B cell (primary cell): ENCODE results near the gene HPN. TPM values are rescaled to one million over a fixed set of nuclear protein-coding genes. Genes with fewer than 3 reads are reported as not detected.

ENCODE experiments used
- ATAC-seq: fragments of 200-7000 bp; cut with Tn5 transposase; one replicate; pipeline ENCODE4 v1.10.0; 2021; ENCODE audit warnings: low read depth, mild to moderate bottlenecking, moderate number of reproducible peaks, moderate library complexity
- CTCF ChIA-PET: fragments of 350-600 bp; sonication (Branson Sonifier 250); formaldehyde crosslinking; loops from one replicate; lab custom pipeline; 2021; ENCODE audit warnings: antibody characterized with exemption, inconsistent platforms; lab: Charles Lee
- POLR2A ChIA-PET: fragments of 350-600 bp; sonication (Branson Sonifier 250); formaldehyde crosslinking; loops from one replicate; lab custom pipeline; 2021; ENCODE audit warnings: antibody characterized with exemption; lab: Charles Lee
- DNase-seq: peaks from one replicate; pipeline ENCODE4 v3.0.0; 2013
- H2AFZ ChIP-seq: 2 replicates; pipeline ENCODE4 v1.6.1; 2012; ENCODE audit warnings: mild to moderate bottlenecking, low read depth, low read length; ENCODE audit not compliant: insufficient read depth, poor library complexity, severe bottlenecking
- H3K27ac ChIP-seq, 2 donors: 1 replicate in 1 of 2; 2 replicates in 1 of 2; pipeline ENCODE4 v1.5.1; 2012 to 2013; ENCODE audit warnings: low read length in 2 of 2, mild to moderate bottlenecking in 2 of 2, moderate library complexity in 1 of 2
- H3K27me3 ChIP-seq, 4 experiments: fragments of 200-600 bp in 1 of 4; sonication (generic) in 1 of 4; replicated peaks in 1 of 4; 1 replicate in 2 of 4; 2 replicates in 2 of 4; pipeline versions ENCODE4 v1.6.1 to v1.7.0; 2013 to 2016; ENCODE audit warnings: low read length in 3 of 4, mild to moderate bottlenecking in 2 of 4, mixed read lengths in 1 of 4, moderate library complexity in 1 of 4; ENCODE audit not compliant: insufficient read depth in 4 of 4, control insufficient read depth in 3 of 4; ENCODE audit errors: control extremely low read depth in 1 of 4
- H3K36me3 ChIP-seq, 2 experiments: replicated peaks in 1 of 2; 1 replicate in 1 of 2; 2 replicates in 1 of 2; pipeline versions ENCODE4 v1.6.1 to v1.7.1; 2013; ENCODE audit warnings: low read length in 1 of 2; ENCODE audit not compliant: insufficient read depth in 2 of 2, control insufficient read depth in 1 of 2; ENCODE audit errors: control extremely low read depth in 1 of 2, extremely low read depth in 1 of 2
- H3K4me1 ChIP-seq, 2 donors: fragments of 200-600 bp in 1 of 2; sonication (generic) in 1 of 2; 1 replicate in 1 of 2; 2 replicates in 1 of 2; pipeline versions ENCODE4 v1.5.1 to v1.6.1; 2013 to 2017; ENCODE audit warnings: low read length in 2 of 2; ENCODE audit not compliant: control insufficient read depth in 2 of 2, insufficient read depth in 2 of 2
- H3K4me2 ChIP-seq: replicated peaks from 2 replicates; pipeline ENCODE3; 2012; ENCODE audit warnings: mild to moderate bottlenecking, low read depth, low read length; ENCODE audit not compliant: poor library complexity, severe bottlenecking
- H3K4me3 ChIP-seq, 5 experiments: fragments of 200-600 bp in 1 of 5; sonication (generic) in 1 of 5; 1 replicate in 3 of 5; 2 replicates in 2 of 5; pipeline versions ENCODE4 v1.5.1 to v1.7.0; 2011 to 2016; ENCODE audit warnings: low read length in 4 of 5, mild to moderate bottlenecking in 4 of 5, low read depth in 2 of 5, control low read depth in 1 of 5, moderate library complexity in 1 of 5; ENCODE audit not compliant: insufficient read depth in 1 of 5; ENCODE audit errors: control extremely low read depth in 1 of 5, extremely low read depth in 1 of 5
- H3K79me2 ChIP-seq: fragments of 200-600 bp; sonication (generic); one replicate; pipeline ENCODE4 v1.6.0; 2016; ENCODE audit warnings: low read length; ENCODE audit not compliant: control insufficient read depth, insufficient read depth
- H3K9ac ChIP-seq: fragments of 200-600 bp; sonication (generic); 2 replicates; pipeline ENCODE4 v1.6.1; 2017; ENCODE audit warnings: mild to moderate bottlenecking, low read length, moderate library complexity
- H3K9me3 ChIP-seq, 3 donors: one replicate each; pipeline versions ENCODE4 v1.6.1 to v1.7.1; 2013; ENCODE audit warnings: low read length in 2 of 3; ENCODE audit not compliant: control insufficient read depth in 2 of 3, insufficient read depth in 1 of 3; ENCODE audit errors: control extremely low read depth in 1 of 3
- H4K20me1 ChIP-seq: 2 replicates; pipeline ENCODE4 v1.6.0; 2012; ENCODE audit warnings: mild to moderate bottlenecking, low read length; ENCODE audit not compliant: insufficient read depth, control insufficient read depth, poor library complexity, severe bottlenecking
- H3K27ac Mint-ChIP-seq: one replicate; pipeline ENCODE4 v1.8.0; 2021; ENCODE audit warnings: mixed read lengths
- H3K27me3 Mint-ChIP-seq: one replicate; pipeline ENCODE4 v1.8.0; 2021; ENCODE audit warnings: mixed read lengths
- H3K4me1 Mint-ChIP-seq: one replicate; pipeline ENCODE4 v1.8.0; 2021; ENCODE audit warnings: mixed read lengths
- H3K4me3 Mint-ChIP-seq: one replicate; pipeline ENCODE4 v1.8.0; 2021; ENCODE audit warnings: mixed read lengths
- H3K9me3 Mint-ChIP-seq: one replicate; pipeline ENCODE4 v1.8.0; 2022; ENCODE audit warnings: mixed read lengths; ENCODE audit not compliant: insufficient read depth
- CTCF ChIP-seq: fragments of 200-600 bp; IDR thresholded peaks from one replicate; pipeline ENCODE4 v1.8.0; 2022; ENCODE audit warnings: antibody characterized with exemption, mild to moderate bottlenecking
- EZH2 ChIP-seq: IDR thresholded peaks from 2 replicates; pipeline ENCODE4 v1.6.1; 2012; ENCODE audit warnings: borderline replicate concordance, low read depth, mild to moderate bottlenecking, moderate library complexity, low read length; ENCODE audit not compliant: insufficient read depth, poor library complexity, severe bottlenecking
- WGBS: methylation state at CpG from one replicate; pipeline ENCODE4 v1.1.5; 2013; ENCODE audit warnings: missing lambda C conversion rate; ENCODE audit not compliant: insufficient coverage; 5-methylcytosine and 5-hydroxymethylcytosine counted together
- intact Hi-C: fragments of 100-400 bp; cut with micrococcal nuclease; formaldehyde crosslinking; loops from one replicate; pipeline ENCODE4 v1.10.0; 2022
- polyA plus RNA-seq: library from polyadenylated mRNA; depleted of rRNA; stranded (reverse); fragments of >200 nt; gene quantifications from 2 replicates; pipeline ENCODE4 v1.2.3, GENCODE V29; 2012
- total RNA-seq, 2 donors: library from RNA; stranded (reverse); fragments of 120-200 nt in 1 of 2; gene quantifications; 1 replicate in 1 of 2; 2 replicates in 1 of 2; pipeline versions ENCODE4 v1.2.3 to v1.2.4, GENCODE V29; 2013 to 2022

The HPN gene
- total and polyA plus RNA-seq, 2 donors (not counting 1 experiment from before 2014, with no cell fraction given), result 0.30 TPM; not detected in 1

GRCh38 chr19:35033067-35034004 lies 8.2 kb upstream of the HPN start:
- DNase-seq (no peak), ATAC-seq (no peak)
- H3K27ac Mint-ChIP-seq, result no peak overlapping the region
- Histone ChIP-seq H3K79me2 (no peaks in the 10 kb centered on the region), H3K36me3 (no peaks in the 10 kb centered on the region), H3K27ac (no peak overlapping the region), H3K4me1 (peaks cover 22% of the 10 kb centered on the region in 2 donors), H3K9ac (no peak overlapping the region), H3K9me3 (no peaks in the 10 kb centered on the region), H3K4me2 (no peak overlapping the region), H3K4me3 (no peak overlapping the region), H4K20me1 (no peaks in the 10 kb centered on the region), H2AFZ (no peak overlapping the region), H3K27me3 (peaks cover 0 to 24% (median 8%) of the 10 kb centered on the region in 4 experiments)
- intact Hi-C loops, result no loop called here
- TF ChIP-seq CTCF (no peak), EZH2 (no peak)
- H3K4me3 Mint-ChIP-seq, result no peak overlapping the region
- CTCF ChIA-PET, result interaction anchor here (1.4 kb wide), 1 partner anchor 11 kb away, joined by 3 read pairs; no protein-coding TSS in a partner anchor
- peaks cover 15% of the 10 kb centered on the region for H3K4me1 Mint-ChIP-seq
- no peaks in the 10 kb centered on the region for H3K9me3 Mint-ChIP-seq
- 93% methylated on average over 29 of the region's 30 CpGs for WGBS
- POLR2A ChIA-PET, result no interaction called here
- H3K27me3 Mint-ChIP-seq, result peaks cover 31% of the 10 kb centered on the region

GRCh38 chr19:35034005-35034502 lies 7.5 kb upstream of the HPN start:
- no peaks in the 10 kb centered on the region for H3K36me3 ChIP-seq
- Mint-ChIP-seq H3K27ac (no peak overlapping the region), H3K4me3 (no peak overlapping the region), H3K4me1 (peaks cover 20% of the 10 kb centered on the region), H3K9me3 (no peaks in the 10 kb centered on the region), H3K27me3 (peaks cover 28% of the 10 kb centered on the region)
- H3K27me3 ChIP-seq, result peaks cover 0 to 24% (median 8%) of the 10 kb centered on the region in 4 experiments
- ATAC-seq (no peak), DNase-seq (no peak)
- WGBS, result 87% methylated on average over 16 of the region's 17 CpGs
- no peak overlapping the region for H3K4me2 ChIP-seq
- no peak overlapping the region for H3K4me3 ChIP-seq
- H3K9me3 ChIP-seq, result no peaks in the 10 kb centered on the region
- POLR2A ChIA-PET, result no interaction called here
- no peak overlapping the region for H3K9ac ChIP-seq
- CTCF ChIA-PET, result interaction anchor here (1.4 kb wide), 1 partner anchor 10 kb away, joined by 3 read pairs; no protein-coding TSS in a partner anchor
- no peak overlapping the region for H3K27ac ChIP-seq
- no peak overlapping the region for H2AFZ ChIP-seq
- peaks cover 29% of the 10 kb centered on the region in 2 donors for H3K4me1 ChIP-seq
- no peaks in the 10 kb centered on the region for H3K79me2 ChIP-seq
- TF ChIP-seq EZH2 (no peak), CTCF (no peak)
- intact Hi-C loops, result no loop called here
- no peaks in the 10 kb centered on the region for H4K20me1 ChIP-seq
